Measurements from ENCODE around the gene ABCG5. TPM values are rescaled to one million over a fixed set of nuclear protein-coding genes. Genes with fewer than 3 reads are reported as not detected.

Gene ABCG5
- total RNA-seq, 2 experiments from 2014 or later: not detected

- H3K4me1 Mint-ChIP-seq (ENCODE audit: low read depth): no peaks in the 10 kb centered on the region
- ATAC-seq (ENCODE audit: poor library complexity) (no peak), DNase-seq (no peak)
- no peak overlapping the region for H3K4me3 Mint-ChIP-seq
- TF ChIP-seq CTCF (IDR thresholded peaks at IDR 0.05): no peak
- no peaks in the 10 kb centered on the region for H3K4me1 ChIP-seq (ENCODE audit: insufficient read depth, low read length)
- no peak overlapping the region for H3K27ac ChIP-seq (ENCODE audit: low read depth in 1 of 2, low read length in 2 of 2)
- intact Hi-C loops (cut with DNase I, micrococcal nuclease): no loop called here
- H3K36me3 Mint-ChIP-seq (ENCODE audit: low read depth): peaks cover under 1% of the 10 kb centered on the region
- no peaks in the 10 kb centered on the region for H3K9me3 Mint-ChIP-seq
- no peak overlapping the region for H3K4me3 ChIP-seq (ENCODE audit: low read length)
- ChIA-PET POLR2A (no interaction called here), CTCF (no interaction called here)
- no peak overlapping the region for H3K27ac Mint-ChIP-seq
- H3K36me3 ChIP-seq (ENCODE audit: insufficient read depth, low read length): no peaks in the 10 kb centered on the region
- H3K27me3 Mint-ChIP-seq: no peaks in the 10 kb centered on the region
- no peaks in the 10 kb centered on the region for H3K9me3 ChIP-seq (ENCODE audit: control insufficient read depth in 1 of 2, insufficient read depth in 1 of 2, low read length in 2 of 2)
- H3K27me3 ChIP-seq (ENCODE audit: control insufficient read depth in 1 of 2, insufficient read depth in 2 of 2, low read length in 2 of 2): no peaks in the 10 kb centered on the region
Observed at GRCh38 chr2:43812947-43813346, 25.7 kb downstream of the ABCG5 start.

GRCh38 chr2:43812006-43812405, 26.6 kb downstream of the ABCG5 start:
- H3K36me3 ChIP-seq (ENCODE audit: insufficient read depth, low read length): no peaks in the 10 kb centered on the region
- Mint-ChIP-seq H3K4me3 (no peak overlapping the region), H3K27ac (no peak overlapping the region), H3K9me3 (no peaks in the 10 kb centered on the region), H3K27me3 (no peaks in the 10 kb centered on the region), H3K4me1 (ENCODE audit: low read depth) (no peaks in the 10 kb centered on the region), H3K36me3 (ENCODE audit: low read depth) (peaks cover 4% of the 10 kb centered on the region)
- H3K4me1 ChIP-seq (ENCODE audit: insufficient read depth, low read length): no peaks in the 10 kb centered on the region
- intact Hi-C loops (cut with DNase I, micrococcal nuclease): no loop called here
- POLR2A ChIA-PET: no interaction called here
- H3K4me3 ChIP-seq (ENCODE audit: low read length): no peak overlapping the region
- ATAC-seq (ENCODE audit: poor library complexity): no peak
- CTCF ChIA-PET: no interaction called here
- no peak for DNase-seq
- H3K27ac ChIP-seq (ENCODE audit: low read depth in 1 of 2, low read length in 2 of 2): no peak overlapping the region
- H3K9me3 ChIP-seq (ENCODE audit: control insufficient read depth in 1 of 2, insufficient read depth in 1 of 2, low read length in 2 of 2): no peaks in the 10 kb centered on the region
- no peak for TF ChIP-seq CTCF (IDR thresholded peaks at IDR 0.05)
- H3K27me3 ChIP-seq (ENCODE audit: control insufficient read depth in 1 of 2, insufficient read depth in 2 of 2, low read length in 2 of 2): no peaks in the 10 kb centered on the region

GRCh38 chr2:43810888-43811287, 27.8 kb downstream of the ABCG5 start:
- intact Hi-C loops (cut with DNase I, micrococcal nuclease): no loop called here
- H3K9me3 ChIP-seq (ENCODE audit: control insufficient read depth in 1 of 2, insufficient read depth in 1 of 2, low read length in 2 of 2): no peaks in the 10 kb centered on the region
- ATAC-seq (ENCODE audit: poor library complexity) (no peak), DNase-seq (no peak)
- no peaks in the 10 kb centered on the region for H3K9me3 Mint-ChIP-seq
- H3K4me1 Mint-ChIP-seq (ENCODE audit: low read depth): no peaks in the 10 kb centered on the region
- no peak overlapping the region for H3K27ac Mint-ChIP-seq
- no peak for TF ChIP-seq CTCF (IDR thresholded peaks at IDR 0.05)
- H3K27me3 Mint-ChIP-seq: no peaks in the 10 kb centered on the region
- H3K36me3 Mint-ChIP-seq (ENCODE audit: low read depth): peaks cover 9% of the 10 kb centered on the region
- ChIA-PET POLR2A (no interaction called here), CTCF (no interaction called here)
- H3K27ac ChIP-seq (ENCODE audit: low read depth in 1 of 2, low read length in 2 of 2): no peak overlapping the region
- H3K36me3 ChIP-seq (ENCODE audit: insufficient read depth, low read length): no peaks in the 10 kb centered on the region
- H3K27me3 ChIP-seq (ENCODE audit: control insufficient read depth in 1 of 2, insufficient read depth in 2 of 2, low read length in 2 of 2): no peaks in the 10 kb centered on the region
- no peaks in the 10 kb centered on the region for H3K4me1 ChIP-seq (ENCODE audit: insufficient read depth, low read length)
- H3K4me3 Mint-ChIP-seq: no peak overlapping the region
- no peak overlapping the region for H3K4me3 ChIP-seq (ENCODE audit: low read length)

Data from CD4-positive, alpha-beta T cell (primary cell).